PFSK-1 (cell line): ENCODE results near the gene ATP8B4.

ENCODE experiments used
- FOXP2 ChIP-seq: optimal IDR thresholded peaks from 2 replicates; pipeline ENCODE3; 2011; ENCODE audit warnings: borderline replicate concordance, control low read depth, inconsistent platforms; ENCODE audit not compliant: insufficient read depth; ENCODE audit errors: extremely low read length, extremely low read depth
- POLR2AphosphoS5 ChIP-seq: IDR thresholded peaks from 2 replicates; pipeline ENCODE4 v1.6.1; 2012; ENCODE audit warnings: low read depth, mild to moderate bottlenecking, control low read depth, low read length, moderate library complexity
- REST ChIP-seq, 2 experiments: IDR thresholded peaks; 2 replicates each; pipeline versions ENCODE4 v1.6.1 to v1.8.0; 2011 to 2012; ENCODE audit warnings: low read depth in 2 of 2, low read length in 2 of 2, control low read depth in 1 of 2, inconsistent platforms in 1 of 2, mild to moderate bottlenecking in 1 of 2, moderate library complexity in 1 of 2; ENCODE audit not compliant: insufficient read depth in 1 of 2
- SIN3A ChIP-seq: IDR thresholded peaks from 2 replicates; pipeline ENCODE4 v1.6.1; 2012; ENCODE audit warnings: mild to moderate bottlenecking, low read length, moderate library complexity, borderline replicate concordance; ENCODE audit not compliant: insufficient read depth
- TAF1 ChIP-seq: IDR thresholded peaks from 2 replicates; pipeline ENCODE4 v1.6.1; 2012; ENCODE audit warnings: low read length, control low read depth, borderline replicate concordance; ENCODE audit not compliant: insufficient read depth

The ATP8B4 gene

DNA sequence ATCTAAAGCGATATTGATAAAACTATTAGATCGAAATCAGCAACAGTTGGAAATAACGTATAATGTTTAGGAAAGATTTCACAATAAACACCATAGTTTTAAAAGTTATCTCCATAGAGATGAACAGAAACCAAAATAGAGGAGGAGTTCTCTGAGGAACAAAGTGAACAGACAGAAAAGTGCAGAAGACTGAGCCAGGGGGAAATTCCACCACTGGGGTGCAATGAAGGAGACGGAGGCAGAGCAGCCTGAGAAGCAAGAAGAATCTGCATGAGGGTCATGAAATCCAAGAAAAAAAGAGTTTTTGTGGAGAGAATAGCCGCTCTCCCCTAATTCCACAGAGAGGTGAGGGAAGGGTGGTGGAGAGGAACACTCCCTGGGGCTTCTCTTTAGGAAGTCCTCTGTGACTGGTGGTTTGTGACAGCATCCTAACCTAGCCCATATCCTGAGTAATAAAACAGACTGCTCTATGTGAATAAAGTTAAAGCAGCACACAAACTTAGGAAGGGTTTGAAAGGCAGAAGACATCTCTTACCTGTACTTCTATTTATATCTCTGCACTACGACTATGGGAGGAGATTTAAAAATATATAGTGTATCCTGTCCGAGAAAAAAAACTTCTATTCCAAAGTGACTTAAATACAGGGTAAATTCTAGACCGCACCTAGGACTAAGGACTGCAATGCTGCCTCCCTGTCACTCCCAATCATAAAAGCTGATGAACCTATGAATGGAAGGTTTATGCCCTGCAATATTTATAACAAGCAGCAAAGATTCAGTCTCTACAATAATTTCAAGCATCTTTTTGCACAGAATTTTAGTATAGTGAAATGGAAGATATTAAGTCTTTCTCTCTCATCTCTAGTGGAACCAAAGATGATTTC, 22.9 kb downstream of the ATP8B4 start:
- no peak for TF ChIP-seq SIN3A
- TF ChIP-seq TAF1 = no peak
- TF ChIP-seq REST (IDR thresholded peaks at IDR 0.05; ENCODE audit: insufficient read depth in 1 of 2, low read depth in 2 of 2, low read length in 2 of 2) = no peak
- TF ChIP-seq FOXP2 = no peak
- TF ChIP-seq POLR2AphosphoS5 = no peak

- TF ChIP-seq FOXP2 = no peak
- TF ChIP-seq SIN3A = no peak
- no peak for TF ChIP-seq TAF1
- TF ChIP-seq POLR2AphosphoS5 = no peak
- TF ChIP-seq REST (IDR thresholded peaks at IDR 0.05; ENCODE audit: insufficient read depth in 1 of 2, low read depth in 2 of 2, low read length in 2 of 2) = no peak
These were observed 34.1 kb downstream of the ATP8B4 start for GRCh38 chr15:50084932-50085331.

DNA sequence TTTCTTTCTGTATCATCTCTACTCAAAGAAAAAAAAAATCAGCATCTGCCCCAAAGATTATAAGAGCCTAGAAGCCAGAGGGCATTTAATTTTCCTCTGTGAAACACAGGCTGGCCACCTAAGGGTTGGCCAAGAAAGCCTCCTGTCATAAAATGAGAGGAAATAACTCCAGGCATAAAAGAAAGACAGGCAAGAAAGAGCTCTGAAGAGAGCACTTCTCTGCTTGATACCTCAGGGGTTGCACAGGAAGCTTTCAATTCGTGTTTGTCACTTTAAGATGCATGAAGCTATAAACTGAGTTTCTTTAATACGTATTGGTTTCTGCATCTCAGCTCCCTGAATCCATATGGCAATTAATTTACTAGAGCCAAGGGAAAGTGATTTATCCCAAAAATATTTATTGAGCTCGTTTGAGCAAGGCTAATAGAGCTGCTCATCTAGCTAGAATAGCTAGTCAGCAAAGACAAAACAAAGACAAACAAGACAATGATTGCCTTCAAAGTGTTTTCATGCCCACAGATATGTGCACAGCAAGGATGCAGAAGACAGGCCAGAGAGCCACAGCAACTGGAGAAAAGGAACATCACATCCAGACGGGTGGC, 35.5 kb downstream of the ATP8B4 start:
- TF ChIP-seq POLR2AphosphoS5 (no peak), REST (IDR thresholded peaks at IDR 0.05; ENCODE audit: insufficient read depth in 1 of 2, low read depth in 2 of 2, low read length in 2 of 2) (no peak), FOXP2 (no peak), SIN3A (no peak), TAF1 (no peak)

- no peak for TF ChIP-seq FOXP2
- TF ChIP-seq REST (IDR thresholded peaks at IDR 0.05; ENCODE audit: insufficient read depth in 1 of 2, low read depth in 2 of 2, low read length in 2 of 2) = no peak
- TF ChIP-seq SIN3A = no peak
- TF ChIP-seq TAF1 = no peak
- no peak for TF ChIP-seq POLR2AphosphoS5
These were observed 37.0 kb downstream of the ATP8B4 start for GRCh38 chr15:50082066-50082465.
